Measurements from ENCODE around the gene NKIRAS2.

DNA sequence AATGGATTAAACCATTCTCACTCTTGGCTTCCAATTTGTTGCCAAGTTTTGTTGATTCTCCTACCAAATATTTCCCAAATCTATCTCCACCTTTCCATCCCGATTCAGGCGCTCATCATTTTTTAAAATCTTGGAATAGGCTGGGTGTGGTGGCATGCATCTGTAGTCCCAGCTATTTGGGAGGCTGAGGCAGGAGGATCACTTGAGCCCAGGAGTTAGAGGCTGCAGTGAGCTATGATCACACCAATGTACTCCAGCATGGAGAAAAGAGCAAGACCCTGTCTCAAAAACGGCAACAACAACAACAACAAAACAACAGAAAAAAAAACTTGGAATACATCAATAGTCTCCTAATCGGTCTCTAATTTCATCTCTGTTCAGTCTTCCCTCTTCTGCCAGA lies 902 bp upstream of the NKIRAS2 start:
- no peak for TF ChIP-seq EZH2 (IDR thresholded peaks at IDR 0.05; ENCODE audit: insufficient read depth, poor library complexity, severe bottlenecking)
- no peak for TF ChIP-seq EZH2phosphoT487 (IDR thresholded peaks at IDR 0.05; ENCODE audit: insufficient read depth, low read depth)

Data from GM23248 (cell line).